MCF 10A (cell line): Measurements from ENCODE around the gene LRP1B. TPM values are rescaled to one million over a fixed set of nuclear protein-coding genes. Genes with fewer than 3 reads are reported as not detected.

Experiments
- BruUV-seq: library from RNA; stranded (reverse); fragments of 400-500 nt; replicated peaks from 2 replicates; lab custom pipeline; 2021; lab: Mats Ljungman, UMichigan
- CTCF ChIA-PET: fragments of 300-600 bp; sonication (Branson Sonifier 250); formaldehyde crosslinking; extraction: SDS; loops from one replicate; lab custom pipeline; 2021; ENCODE audit warnings: antibody characterized with exemption, inconsistent platforms; lab: Yijun Ruan, JAX
- POLR2A ChIA-PET: fragments of 300-600, 350-650 bp; sonication (Branson Sonifier 250); formaldehyde crosslinking; extraction: SDS; loops from one replicate; lab custom pipeline; 2020; ENCODE audit warnings: antibody characterized with exemption, inconsistent platforms; lab: Yijun Ruan, JAX
- DNase-seq: peaks from one replicate; pipeline ENCODE4 v3.0.0-alpha.2; 2018; ENCODE audit not compliant: unreplicated experiment
- H3K27ac Mint-ChIP-seq: one replicate; pipeline ENCODE4 v1.8.0; 2022; ENCODE audit warnings: mild to moderate bottlenecking, low read depth, mixed read lengths; ENCODE audit not compliant: unreplicated experiment
- H3K27me3 Mint-ChIP-seq: one replicate; pipeline ENCODE4 v1.8.0; 2022; ENCODE audit warnings: mixed read lengths; ENCODE audit not compliant: insufficient read depth, unreplicated experiment
- H3K36me3 Mint-ChIP-seq: one replicate; pipeline ENCODE4 v1.8.0; 2022; ENCODE audit warnings: mild to moderate bottlenecking, moderate library complexity, mixed read lengths; ENCODE audit not compliant: insufficient read depth, unreplicated experiment
- H3K4me1 Mint-ChIP-seq: one replicate; pipeline ENCODE4 v1.8.0; 2022; ENCODE audit warnings: mixed read lengths; ENCODE audit not compliant: insufficient read depth, unreplicated experiment
- H3K4me3 Mint-ChIP-seq: one replicate; pipeline ENCODE4 v1.8.0; 2022; ENCODE audit warnings: mild to moderate bottlenecking, moderate library complexity, mixed read lengths; ENCODE audit not compliant: unreplicated experiment
- H3K9me3 Mint-ChIP-seq: one replicate; pipeline ENCODE4 v1.8.0; 2022; ENCODE audit warnings: mixed read lengths; ENCODE audit not compliant: unreplicated experiment
- CTCF ChIP-seq: fragments of 200-600 bp; IDR thresholded peaks from one replicate; pipeline ENCODE4 v1.8.0; 2022; ENCODE audit warnings: antibody characterized with exemption, mild to moderate bottlenecking; ENCODE audit not compliant: unreplicated experiment
- intact Hi-C: fragments of 100-400 bp; cut with micrococcal nuclease; formaldehyde crosslinking; loops from 2 replicates; pipeline ENCODE4 v1.14.1; 2022
- total RNA-seq: library from RNA; stranded (reverse); gene quantifications from 2 replicates; pipeline ENCODE4 v1.2.3, GENCODE V29; 2022

LRP1B gene
- total RNA-seq, 1 experiment from 2014 or later = not detected

- H3K27me3 Mint-ChIP-seq = peaks cover 66% of the 10 kb centered on the region
- no peak for DNase-seq
- no peak overlapping the region for H3K27ac Mint-ChIP-seq
- no peaks in the 10 kb centered on the region for H3K9me3 Mint-ChIP-seq
- no peak for TF ChIP-seq CTCF
- no TSS peak for BruUV-seq
- CTCF ChIA-PET = no interaction called here
- no peaks in the 10 kb centered on the region for H3K36me3 Mint-ChIP-seq
- intact Hi-C loops = no loop called here
- no peaks in the 10 kb centered on the region for H3K4me1 Mint-ChIP-seq
- POLR2A ChIA-PET = no interaction called here
- H3K4me3 Mint-ChIP-seq = no peak overlapping the region
Observed at GRCh38 chr2:140246058-140246457, 1884.8 kb downstream of the LRP1B start.

- intact Hi-C loops = no loop called here
- H3K4me3 Mint-ChIP-seq = no peak overlapping the region
- no peak overlapping the region for H3K27ac Mint-ChIP-seq
- CTCF ChIA-PET = no interaction called here
- no peaks in the 10 kb centered on the region for H3K4me1 Mint-ChIP-seq
- H3K9me3 Mint-ChIP-seq = no peaks in the 10 kb centered on the region
- TF ChIP-seq CTCF = no peak
- no peaks in the 10 kb centered on the region for H3K36me3 Mint-ChIP-seq
- peaks cover 80% of the 10 kb centered on the region for H3K27me3 Mint-ChIP-seq
- DNase-seq = no peak
- POLR2A ChIA-PET = no interaction called here
- no TSS peak for BruUV-seq
Observed at GRCh38 chr2:140242889-140243288, 1887.9 kb downstream of the LRP1B start.

GRCh38 chr2:140234116-140234515, 1896.7 kb downstream of the LRP1B start:
- intact Hi-C loops = no loop called here

GRCh38 chr2:140210963-140211362, 1919.9 kb downstream of the LRP1B start:
- Mint-ChIP-seq H3K4me3 (no peak overlapping the region), H3K4me1 (no peaks in the 10 kb centered on the region), H3K36me3 (no peaks in the 10 kb centered on the region), H3K27me3 (no peaks in the 10 kb centered on the region), H3K9me3 (no peaks in the 10 kb centered on the region), H3K27ac (no peak overlapping the region)
- no peak for TF ChIP-seq CTCF
- intact Hi-C loops = no loop called here
- ChIA-PET CTCF (no interaction called here), POLR2A (no interaction called here)
- BruUV-seq = no TSS peak
- no peak for DNase-seq

More at GRCh38 chr2:140234116-140234515, 1896.7 kb downstream of the LRP1B start:
- H3K27ac Mint-ChIP-seq = no peak overlapping the region
- H3K27me3 Mint-ChIP-seq = peaks cover 51% of the 10 kb centered on the region
- POLR2A ChIA-PET = no interaction called here
- no peaks in the 10 kb centered on the region for H3K9me3 Mint-ChIP-seq
- BruUV-seq = no TSS peak
- CTCF ChIA-PET = no interaction called here
- no peak for TF ChIP-seq CTCF
- no peaks in the 10 kb centered on the region for H3K4me1 Mint-ChIP-seq
- H3K36me3 Mint-ChIP-seq = no peaks in the 10 kb centered on the region
- no peak overlapping the region for H3K4me3 Mint-ChIP-seq
- DNase-seq = no peak
